GM18520 (cell line): ENCODE results near the gene FAM216B.
"Not testable (repeated sequence)": the region's sequence is repeated elsewhere in the genome, so short reads cannot be mapped to it uniquely, and the experiment has no call there.

Source experiments
- ATAC-seq: cut with Tn5 transposase; IDR thresholded peaks from one replicate; pipeline ENCODE4 v1.9.1; 2021; ENCODE audit not compliant: unreplicated experiment

FAM216B gene

GRCh38 chr13:42781352-42781751 is at the start of gene FAM216B:
Gene FAM216B (plus strand): TSS chr13:42781584. CDS start chr13:42784068, 2,484 bp downstream.
- ATAC-seq: no peak

GRCh38 chr13:42732073-42732472 is 49.3 kb upstream of the FAM216B start:
- ATAC-seq: no peak

- ATAC-seq: no peak
Observed at GRCh38 chr13:42733046-42733445, 48.3 kb upstream of the FAM216B start.

GRCh38 chr13:42735010-42735409 is 46.4 kb upstream of the FAM216B start:
- ATAC-seq: no peak

- ATAC-seq: no peak
Observed at GRCh38 chr13:42740753-42741152, 40.6 kb upstream of the FAM216B start.

DNA sequence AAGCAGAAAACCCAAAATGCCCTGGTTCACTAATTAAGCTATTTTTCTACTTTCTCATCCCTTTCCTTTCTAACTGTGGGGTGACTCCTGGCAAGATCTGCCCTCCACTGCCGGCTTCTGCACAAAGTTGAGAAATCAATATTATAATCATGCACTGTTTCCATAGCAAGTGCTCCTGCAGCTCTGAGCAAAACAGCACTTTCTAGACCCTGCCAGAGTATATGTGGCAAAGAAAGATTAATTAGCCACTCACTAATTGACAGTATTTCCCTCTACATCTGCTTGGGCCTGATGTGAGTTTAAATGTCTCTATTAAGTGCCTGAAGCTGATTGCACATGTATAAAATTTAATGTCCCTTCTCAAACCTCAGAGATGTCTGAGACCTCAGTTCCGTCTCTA is 39.5 kb upstream of the FAM216B start:
- no peak for ATAC-seq

DNA sequence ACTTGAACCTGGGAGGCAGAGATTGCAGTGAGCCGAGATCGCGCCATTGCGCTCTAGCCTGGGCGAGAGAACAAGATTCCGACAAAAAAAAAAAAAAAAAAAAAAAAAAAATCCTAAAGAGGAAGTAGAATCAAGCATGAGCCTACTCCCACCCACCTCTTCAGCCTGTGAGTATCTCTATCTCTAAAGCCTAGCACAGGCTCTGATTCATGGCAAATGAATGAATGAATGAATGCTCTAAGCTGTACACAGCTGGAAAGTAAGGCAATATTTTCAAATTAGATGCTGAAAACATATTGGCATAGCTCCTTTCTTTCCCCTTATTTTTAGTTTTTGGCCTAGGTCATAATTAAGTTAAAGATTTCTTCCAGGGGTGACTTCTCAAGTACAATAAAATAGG is 35.7 kb upstream of the FAM216B start:
- no peak for ATAC-seq

DNA sequence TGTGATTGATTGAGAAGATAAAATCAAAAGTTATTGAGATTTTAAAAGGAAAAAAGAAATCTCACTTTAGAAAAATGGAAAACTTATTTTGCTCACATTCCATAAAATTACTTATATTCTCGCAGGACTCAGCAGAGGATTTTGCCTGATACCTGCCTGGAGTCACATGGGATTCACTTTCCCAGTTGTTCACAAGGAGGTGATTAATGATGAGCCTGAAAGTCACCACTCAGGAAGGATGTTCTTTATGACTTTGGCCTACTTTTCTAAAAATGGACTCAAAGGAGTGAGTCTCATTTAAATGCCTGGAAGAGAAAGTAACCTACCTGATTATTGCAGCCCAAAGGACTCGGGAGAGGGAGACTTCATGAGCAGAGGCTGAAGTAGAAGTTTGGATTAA is 34.5 kb upstream of the FAM216B start:
- no peak for ATAC-seq

DNA sequence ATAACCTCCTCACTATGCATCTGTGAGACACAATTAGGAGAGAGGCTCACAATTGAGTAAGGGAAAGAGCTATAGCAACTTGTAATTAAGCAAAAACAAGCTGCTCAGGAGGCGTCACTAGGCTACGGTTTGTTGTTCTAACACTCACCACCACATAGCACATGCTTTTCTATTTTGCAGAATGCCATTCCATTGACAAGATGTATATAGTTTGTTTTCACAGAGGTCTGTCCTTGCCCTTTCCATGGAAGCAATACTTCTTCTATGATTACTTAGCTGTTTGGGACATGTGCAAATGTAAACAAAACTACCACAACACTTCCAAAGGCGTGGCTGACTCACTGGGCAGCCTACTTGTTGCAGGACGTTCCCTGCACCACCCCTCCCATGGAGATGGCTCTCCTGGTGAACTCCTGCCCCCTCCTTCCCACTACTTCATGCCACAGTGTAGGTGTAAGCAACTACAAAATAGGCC is 33.9 kb upstream of the FAM216B start:
- ATAC-seq: no peak

- no peak for ATAC-seq
Observed at GRCh38 chr13:42750794-42751193, 30.6 kb upstream of the FAM216B start.

- peak; percentile 53 for ATAC-seq
Observed at GRCh38 chr13:42751693-42752092, 29.7 kb upstream of the FAM216B start.

- no peak for ATAC-seq
Observed at GRCh38 chr13:42752731-42753130, 28.7 kb upstream of the FAM216B start.

DNA sequence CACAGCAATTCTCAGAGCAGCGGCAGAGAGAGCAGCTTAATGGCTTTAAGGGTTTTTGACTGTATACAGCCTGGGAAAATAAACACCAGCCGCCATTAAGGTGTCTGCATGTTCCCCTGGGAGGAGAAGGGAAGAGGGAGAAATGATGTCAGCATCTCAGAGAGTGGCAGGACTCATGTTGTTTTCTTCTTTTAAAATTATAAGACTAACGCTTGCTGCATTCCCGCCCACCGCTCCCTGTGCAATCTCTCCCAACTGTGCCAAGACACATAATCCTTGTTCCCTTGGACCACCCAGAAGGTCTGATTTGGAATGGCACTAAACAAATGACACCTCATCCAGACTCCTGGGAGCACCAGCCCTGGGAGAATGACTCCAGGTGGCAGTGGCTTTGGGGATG is 27.7 kb upstream of the FAM216B start:
- ATAC-seq: no peak

- no peak for ATAC-seq
Observed at GRCh38 chr13:42754801-42755510, 26.4 kb upstream of the FAM216B start.

- ATAC-seq: no peak
Observed at GRCh38 chr13:42757678-42758420, 23.5 kb upstream of the FAM216B start.

- no peak for ATAC-seq
Observed at GRCh38 chr13:42758515-42758914, 22.9 kb upstream of the FAM216B start.

DNA sequence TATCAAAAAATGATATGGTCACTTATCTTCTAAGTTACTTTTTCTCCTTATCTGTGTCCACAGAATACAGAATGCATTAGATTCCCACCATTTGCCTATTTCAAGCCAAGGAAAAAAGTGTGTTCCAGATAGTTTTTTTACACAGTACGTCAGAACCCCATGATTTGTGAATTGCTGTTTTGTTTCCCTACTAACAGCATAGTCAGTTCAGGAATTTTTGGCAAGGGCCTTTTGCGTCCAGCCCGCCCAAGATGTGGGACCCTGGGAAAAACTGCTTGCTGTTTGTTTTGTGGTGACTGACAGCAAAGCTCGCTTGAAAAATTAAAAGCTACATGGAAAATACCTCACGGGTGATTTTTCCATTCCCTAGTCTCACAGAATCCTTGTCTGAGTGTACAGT is 20.4 kb upstream of the FAM216B start:
- no peak for ATAC-seq

GRCh38 chr13:42762251-42762650 is 19.1 kb upstream of the FAM216B start:
- no peak for ATAC-seq

GRCh38 chr13:42762917-42763316 is 18.5 kb upstream of the FAM216B start:
- no peak for ATAC-seq

DNA sequence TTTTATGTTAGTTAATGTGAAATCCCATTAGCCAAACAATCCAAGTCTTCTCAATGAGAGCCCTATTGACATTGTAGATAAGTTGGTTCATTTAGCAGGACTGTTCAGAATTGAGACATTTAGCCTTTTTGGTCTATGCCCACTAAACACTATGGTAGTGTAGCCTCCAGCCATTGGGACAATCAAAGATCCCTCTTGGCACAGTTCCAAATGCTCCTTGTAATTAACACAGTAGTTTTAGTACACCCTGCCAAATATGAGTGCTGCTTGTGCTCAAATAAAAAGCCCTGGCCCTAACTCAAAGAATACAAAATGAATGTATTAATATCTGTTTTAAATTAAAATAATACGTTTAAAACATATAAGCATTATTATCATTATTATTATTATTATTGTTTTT is 15.4 kb upstream of the FAM216B start:
- ATAC-seq: no peak

DNA sequence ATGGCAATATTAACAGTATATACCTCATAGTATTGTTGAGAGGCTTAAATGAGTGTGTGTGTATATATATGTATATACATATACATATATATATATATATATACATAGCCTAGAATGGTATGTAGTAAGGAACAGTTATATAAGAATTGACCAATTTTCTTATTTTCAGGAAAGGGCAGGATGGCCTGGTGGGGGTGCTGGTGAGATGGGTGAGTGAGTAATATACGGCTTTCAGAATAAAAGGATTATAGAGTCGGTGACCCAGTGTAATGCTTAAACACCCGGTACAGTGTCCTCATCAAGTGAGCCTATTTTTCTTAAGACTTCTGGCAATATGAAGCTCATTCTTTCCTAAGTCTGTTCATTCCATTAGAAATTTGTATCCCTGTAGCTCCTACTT is 11.7 kb upstream of the FAM216B start:
- ATAC-seq: no peak

GRCh38 chr13:42776558-42776957 is 4.8 kb upstream of the FAM216B start:
- ATAC-seq: not testable (repeated sequence)
